GM21786 (cell line): ENCODE data around the gene PPAT.
"Not testable (repeated sequence)": the region's sequence is repeated elsewhere in the genome, so short reads cannot be mapped to it uniquely, and the experiment has no call there.

ENCODE experiments used
- ATAC-seq: cut with Tn5 transposase; IDR thresholded peaks from one replicate; pipeline ENCODE4 v1.9.1; 2021; ENCODE audit not compliant: unreplicated experiment

The PPAT gene

DNA sequence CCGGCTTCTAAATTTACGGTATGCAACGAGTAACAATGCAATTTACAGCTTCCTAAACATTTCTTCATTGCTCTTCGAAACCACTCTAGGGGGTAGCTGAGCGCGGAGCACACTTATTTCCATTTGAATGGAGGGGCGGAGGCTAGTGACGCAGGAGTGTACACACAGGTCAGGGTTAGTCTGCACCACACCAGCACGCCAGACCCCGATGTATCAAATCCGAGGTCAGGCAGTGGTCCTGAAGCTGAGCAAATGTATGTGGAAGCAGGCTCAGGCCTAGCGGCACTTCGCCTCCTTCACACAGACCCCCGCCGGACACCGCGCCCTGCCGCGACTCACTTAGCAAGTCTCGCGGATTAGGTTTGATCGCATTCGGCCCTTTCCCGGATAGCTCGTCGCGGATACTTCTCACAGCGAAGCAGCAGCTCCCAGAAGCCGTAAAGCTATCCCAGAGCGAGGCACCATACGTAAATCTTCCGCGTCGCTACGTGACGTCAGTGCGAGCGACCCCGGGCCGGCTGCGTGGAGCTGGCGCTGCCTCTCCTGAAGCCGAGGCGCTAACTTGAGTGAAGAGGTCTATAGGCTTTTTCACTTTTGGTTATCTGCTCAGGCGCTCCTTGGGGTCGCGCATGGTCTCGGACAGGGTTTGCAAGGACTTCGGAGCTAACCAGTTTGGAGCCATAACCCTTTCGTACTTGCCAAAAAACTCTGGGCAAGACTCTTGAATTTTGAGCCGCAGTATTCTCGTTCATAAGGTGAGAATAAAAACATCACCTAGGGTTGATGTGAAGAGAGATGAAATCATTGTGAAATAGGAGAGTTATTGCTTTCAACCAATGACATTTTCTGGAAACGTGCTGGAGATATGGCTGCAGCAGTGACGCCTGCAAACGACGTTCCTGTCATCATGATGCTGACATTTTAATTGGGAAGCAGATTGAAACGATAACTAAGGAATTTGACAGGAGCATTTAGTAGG, 48.1 kb downstream of the PPAT start, which contains the start of gene AASDH:
AASDH (minus strand) TSS at position 469 of the 979 bp plus-strand sequence. CDS start 3,192 bp downstream, outside the sequence.
- ATAC-seq = peak; percentile 93

DNA sequence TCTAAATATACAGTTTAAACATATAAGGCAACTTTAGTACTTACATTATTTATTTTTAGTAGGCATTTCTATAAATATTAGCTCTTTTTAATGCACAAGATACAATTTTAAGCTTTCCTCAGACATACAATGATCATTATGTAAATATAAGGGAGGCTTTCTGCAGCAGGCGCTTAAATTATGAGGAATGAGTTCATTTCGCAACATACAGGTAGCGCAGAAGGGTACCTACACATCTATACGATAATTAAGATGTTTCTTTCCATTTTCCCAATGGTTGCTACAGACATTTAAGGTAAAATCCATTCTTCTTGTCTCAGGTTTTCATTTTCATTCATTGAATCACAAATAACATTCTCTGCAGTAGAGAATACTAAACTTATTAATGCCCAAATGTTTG, 49.3 kb downstream of the PPAT start:
- ATAC-seq = no peak

- no peak for ATAC-seq
Observed at GRCh38 chr4:56375458-56375857, 60.0 kb downstream of the PPAT start.

GRCh38 chr4:56374956-56375355, 60.5 kb downstream of the PPAT start:
- ATAC-seq = no peak

GRCh38 chr4:56372774-56373173, 62.6 kb downstream of the PPAT start:
- no peak for ATAC-seq

GRCh38 chr4:56371426-56372220, 63.8 kb downstream of the PPAT start:
- ATAC-seq = no peak

DNA sequence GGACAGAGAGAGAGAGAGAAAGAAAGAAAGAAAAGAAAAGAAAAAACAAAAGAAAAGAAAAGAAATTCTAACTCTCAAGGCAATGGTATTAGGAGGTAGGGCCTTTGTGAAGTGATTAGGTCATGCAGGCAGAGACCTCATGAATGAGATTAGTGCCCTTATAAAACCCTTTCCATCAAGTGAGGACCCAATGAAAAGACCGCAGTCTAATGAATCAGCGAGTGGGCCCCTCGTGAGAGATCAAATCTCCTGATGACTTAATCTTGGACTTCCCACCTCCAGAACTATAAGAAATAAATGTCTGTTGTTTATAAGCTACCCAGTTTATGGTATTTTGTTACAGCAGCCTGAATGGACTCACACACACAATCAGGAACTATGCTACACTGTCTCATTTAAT, 65.0 kb downstream of the PPAT start:
- ATAC-seq = no peak

DNA sequence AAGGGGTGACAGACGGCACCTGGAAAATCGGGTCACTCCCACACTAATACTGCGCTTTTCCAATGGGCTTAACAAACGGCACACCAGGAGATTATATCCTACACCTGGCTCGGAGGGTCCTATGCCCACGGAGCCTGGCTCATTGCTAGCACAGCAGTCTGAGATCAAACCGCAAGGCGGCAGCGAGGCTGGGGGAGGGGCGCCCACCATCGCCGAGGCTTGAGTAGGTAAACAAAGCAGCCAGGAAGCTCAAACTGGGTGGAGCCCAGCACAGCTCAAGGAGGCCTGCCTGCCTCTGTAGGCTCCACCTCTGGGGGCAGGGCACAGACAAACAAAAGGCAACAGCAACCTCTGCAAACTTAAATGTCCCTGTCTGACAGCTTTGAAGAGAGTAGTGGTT, 72.4 kb downstream of the PPAT start:
- ATAC-seq = not testable (repeated sequence)

DNA sequence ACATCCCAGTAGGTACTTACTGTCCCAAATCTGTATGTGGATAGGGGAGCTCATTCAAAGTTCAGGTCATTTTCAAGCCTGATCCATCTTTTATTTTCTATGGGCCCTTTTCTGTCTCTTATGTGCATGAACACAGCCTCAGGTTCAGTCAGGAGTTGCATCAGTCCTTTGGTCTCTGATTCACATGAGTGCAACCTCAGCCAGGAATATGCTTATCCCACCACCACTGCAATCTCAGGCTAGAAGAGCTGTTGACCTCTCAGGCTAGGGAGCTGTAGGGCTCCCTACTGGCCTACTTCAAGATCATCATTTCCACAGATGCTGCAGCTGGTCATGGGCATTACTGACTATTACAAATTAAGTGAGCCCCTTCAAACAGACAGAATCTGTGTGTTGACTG, 75.3 kb downstream of the PPAT start:
- no peak for ATAC-seq

GRCh38 chr4:56356650-56357049, 78.8 kb downstream of the PPAT start:
- no peak for ATAC-seq

- ATAC-seq = no peak
Observed at GRCh38 chr4:56348576-56348975, 86.8 kb downstream of the PPAT start.

GRCh38 chr4:56345458-56345857, 90.0 kb downstream of the PPAT start:
- ATAC-seq = no peak
